AG04450 (cell line): ENCODE measurements around the gene CNTNAP4. TPM values are rescaled to one million over a fixed set of nuclear protein-coding genes. Genes with fewer than 3 reads are reported as not detected.

Experiments used
- CTCF ChIA-PET: fragments of 300-600, 350-600 bp; formaldehyde crosslinking; extraction: SDS; loops from one replicate; lab custom pipeline; 2022; ENCODE audit warnings: antibody characterized with exemption, inconsistent platforms; lab: Charles Lee
- POLR2A ChIA-PET: fragments of 350-600 bp; formaldehyde crosslinking; extraction: SDS; loops from one replicate; lab custom pipeline; 2021; ENCODE audit warnings: antibody characterized with exemption, inconsistent platforms; lab: Yijun Ruan, JAX
- DNase-seq: peaks from one replicate; pipeline ENCODE4 v3.0.0-alpha.2; 2011; ENCODE audit warnings: low read depth, low spot score
- H3K27ac ChIP-seq: one replicate; pipeline ENCODE4 v1.5.1; 2012; ENCODE audit warnings: low read depth, low read length, control low read depth
- H3K27me3 ChIP-seq: one replicate; pipeline ENCODE4 v1.6.0; 2012; ENCODE audit warnings: low read length; ENCODE audit not compliant: control insufficient read depth, insufficient read depth
- H3K4me3 ChIP-seq: 2 replicates; pipeline ENCODE4 v1.5.1; 2011; ENCODE audit warnings: mild to moderate bottlenecking, low read depth, low read length, control low read depth
- H3K9me3 ChIP-seq: 2 replicates; pipeline ENCODE4 v1.5.1; 2012; ENCODE audit warnings: low read length; ENCODE audit not compliant: control insufficient read depth, insufficient read depth
- polyA plus RNA-seq: library from polyadenylated mRNA; depleted of rRNA; stranded (reverse); fragments of >200 nt; gene quantifications from 2 replicates; pipeline ENCODE4 v1.2.3, GENCODE V29; 2011
- TF ChIP-seq, protein P1 (sequence below): IDR thresholded peaks from 2 replicates; pipeline ENCODE4 v1.5.1; 2011; ENCODE audit warnings: low read depth, low read length, control low read depth, inconsistent platforms

Gene CNTNAP4
- polyA plus RNA-seq, 1 experiment: not detected

- Histone ChIP-seq H3K9me3 (no peaks in the 10 kb centered on the region), H3K27ac (no peak overlapping the region), H3K27me3 (no peaks in the 10 kb centered on the region), H3K4me3 (no peak overlapping the region)
- DNase-seq: no peak
- ChIA-PET CTCF (no interaction called here), POLR2A (no interaction called here)
- TF ChIP-seq, protein P1, sequence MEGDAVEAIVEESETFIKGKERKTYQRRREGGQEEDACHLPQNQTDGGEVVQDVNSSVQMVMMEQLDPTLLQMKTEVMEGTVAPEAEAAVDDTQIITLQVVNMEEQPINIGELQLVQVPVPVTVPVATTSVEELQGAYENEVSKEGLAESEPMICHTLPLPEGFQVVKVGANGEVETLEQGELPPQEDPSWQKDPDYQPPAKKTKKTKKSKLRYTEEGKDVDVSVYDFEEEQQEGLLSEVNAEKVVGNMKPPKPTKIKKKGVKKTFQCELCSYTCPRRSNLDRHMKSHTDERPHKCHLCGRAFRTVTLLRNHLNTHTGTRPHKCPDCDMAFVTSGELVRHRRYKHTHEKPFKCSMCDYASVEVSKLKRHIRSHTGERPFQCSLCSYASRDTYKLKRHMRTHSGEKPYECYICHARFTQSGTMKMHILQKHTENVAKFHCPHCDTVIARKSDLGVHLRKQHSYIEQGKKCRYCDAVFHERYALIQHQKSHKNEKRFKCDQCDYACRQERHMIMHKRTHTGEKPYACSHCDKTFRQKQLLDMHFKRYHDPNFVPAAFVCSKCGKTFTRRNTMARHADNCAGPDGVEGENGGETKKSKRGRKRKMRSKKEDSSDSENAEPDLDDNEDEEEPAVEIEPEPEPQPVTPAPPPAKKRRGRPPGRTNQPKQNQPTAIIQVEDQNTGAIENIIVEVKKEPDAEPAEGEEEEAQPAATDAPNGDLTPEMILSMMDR: no peak
Measured at GRCh38 chr16:76373998-76374397, 96.8 kb downstream of the CNTNAP4 start.

- no peak overlapping the region for H3K4me3 ChIP-seq
- CTCF ChIA-PET: no interaction called here
- TF ChIP-seq, protein P1: no peak
- H3K27ac ChIP-seq: no peak overlapping the region
- POLR2A ChIA-PET: no interaction called here
- no peaks in the 10 kb centered on the region for H3K9me3 ChIP-seq
- H3K27me3 ChIP-seq: no peaks in the 10 kb centered on the region
- DNase-seq: no peak
Measured at GRCh38 chr16:76376988-76377387, 99.8 kb downstream of the CNTNAP4 start.

DNA sequence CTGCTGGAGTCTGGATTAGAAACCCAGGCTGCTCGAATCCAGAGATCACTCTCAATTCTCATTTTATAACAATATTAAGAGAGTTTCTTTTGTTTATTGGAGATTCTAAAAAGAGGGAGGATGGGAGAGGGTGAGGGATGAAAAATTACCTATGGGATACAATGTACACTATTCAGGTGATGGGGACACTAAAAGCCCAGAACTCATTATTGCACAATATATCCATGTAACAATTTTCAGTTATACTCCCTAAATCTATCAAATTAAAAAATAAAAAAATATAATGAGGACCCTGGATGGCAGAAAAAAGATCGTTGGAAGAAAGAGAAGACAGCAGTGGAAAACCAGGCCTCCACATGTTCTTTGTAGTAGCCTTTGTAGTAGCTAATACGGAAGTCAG, 100.8 kb downstream of the CNTNAP4 start:
- Histone ChIP-seq H3K4me3 (no peak overlapping the region), H3K27me3 (no peaks in the 10 kb centered on the region), H3K27ac (no peak overlapping the region), H3K9me3 (no peaks in the 10 kb centered on the region)
- TF ChIP-seq, protein P1: no peak
- ChIA-PET POLR2A (no interaction called here), CTCF (no interaction called here)
- DNase-seq: no peak

- POLR2A ChIA-PET: no interaction called here
- Histone ChIP-seq H3K4me3 (no peak overlapping the region), H3K9me3 (no peaks in the 10 kb centered on the region), H3K27ac (no peak overlapping the region), H3K27me3 (no peaks in the 10 kb centered on the region)
- TF ChIP-seq, protein P1: no peak
- CTCF ChIA-PET: no interaction called here
- DNase-seq: no peak
Measured at GRCh38 chr16:76381096-76381495, 103.9 kb downstream of the CNTNAP4 start.

- Histone ChIP-seq H3K27ac (no peak overlapping the region), H3K9me3 (no peaks in the 10 kb centered on the region), H3K4me3 (no peak overlapping the region), H3K27me3 (no peaks in the 10 kb centered on the region)
- CTCF ChIA-PET: no interaction called here
- TF ChIP-seq, protein P1: no peak
- POLR2A ChIA-PET: no interaction called here
- DNase-seq: no peak
Measured at GRCh38 chr16:76385601-76386230, 108.5 kb downstream of the CNTNAP4 start.
